HG02623 (cell line): ENCODE results near the gene JUNB.

ENCODE experiments used
- ATAC-seq: cut with Tn5 transposase; IDR thresholded peaks from one replicate; pipeline ENCODE4 v1.9.1; 2021; ENCODE audit warnings: moderate library complexity; ENCODE audit not compliant: unreplicated experiment

JUNB gene

DNA sequence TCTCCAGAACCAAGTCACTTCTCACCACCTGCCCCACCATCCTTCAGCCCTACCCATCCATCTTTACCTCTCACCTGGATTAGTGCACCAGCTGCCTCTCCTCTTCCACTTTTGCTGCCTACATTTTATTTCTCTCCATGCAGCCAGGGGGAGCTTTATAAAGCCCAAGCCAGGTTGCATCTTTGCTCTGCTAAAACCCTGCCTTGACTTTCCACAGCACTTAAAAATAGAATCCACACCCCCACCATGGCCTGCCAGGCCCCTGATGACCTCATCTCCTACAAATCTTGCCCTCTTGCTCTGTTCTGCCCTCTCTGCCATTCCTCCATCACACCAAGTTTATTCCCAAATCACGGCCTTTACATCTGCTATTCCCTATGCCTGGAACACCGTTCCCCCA, 17.7 kb upstream of the JUNB start:
- ATAC-seq, result no peak

DNA sequence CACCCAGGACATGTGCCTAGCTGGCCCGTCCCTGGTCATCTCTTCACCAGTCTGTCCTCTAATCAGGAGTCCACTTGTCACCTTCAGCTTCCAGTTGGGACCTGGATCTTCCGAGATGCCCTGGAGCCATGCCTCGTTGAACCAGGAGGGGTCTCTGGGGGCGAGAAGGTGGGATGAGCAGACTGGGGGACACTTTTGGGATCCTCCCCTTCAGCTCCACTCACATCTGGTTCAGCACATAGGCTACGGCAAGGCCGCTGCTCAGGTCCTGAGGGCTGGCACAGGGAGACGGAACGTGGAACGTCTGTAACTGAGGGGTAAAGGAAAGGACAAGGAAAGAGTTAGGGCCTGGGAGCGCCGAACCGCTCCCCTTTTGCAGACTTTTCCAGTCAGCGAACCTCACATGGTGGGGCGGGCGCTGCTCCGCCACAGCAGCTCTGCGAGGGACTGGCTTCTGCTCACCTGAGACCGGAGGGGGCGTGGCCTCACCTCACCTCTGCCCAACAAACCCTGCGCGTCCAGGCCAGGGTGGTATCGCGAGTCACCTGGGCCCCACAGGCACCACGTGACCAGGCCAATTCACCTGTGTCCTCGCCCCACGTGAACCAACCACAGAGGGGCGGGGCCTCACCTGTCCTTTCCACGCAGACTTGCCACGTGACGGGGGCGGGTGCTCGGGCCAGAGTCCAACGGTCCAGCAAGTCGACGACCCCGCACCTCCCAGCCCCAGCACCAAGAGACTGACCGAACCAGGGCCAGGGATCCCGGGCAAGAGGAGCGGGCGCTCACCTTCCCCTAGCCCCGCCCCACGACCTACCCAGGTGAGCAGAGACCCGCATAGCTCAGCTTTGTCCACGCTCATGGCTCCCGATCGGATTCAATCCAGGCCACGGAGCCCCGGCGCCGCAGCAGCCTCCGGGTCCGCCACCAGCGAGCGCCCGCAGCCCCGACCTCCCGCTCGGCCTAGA, 16.4 kb upstream of the JUNB start, which contains the start of gene HOOK2:
Gene HOOK2 (minus strand): TSS at position 965 of the 968 bp plus-strand sequence. CDS start 103 bp downstream, at position 862.
- peak; percentile 5 for ATAC-seq

DNA sequence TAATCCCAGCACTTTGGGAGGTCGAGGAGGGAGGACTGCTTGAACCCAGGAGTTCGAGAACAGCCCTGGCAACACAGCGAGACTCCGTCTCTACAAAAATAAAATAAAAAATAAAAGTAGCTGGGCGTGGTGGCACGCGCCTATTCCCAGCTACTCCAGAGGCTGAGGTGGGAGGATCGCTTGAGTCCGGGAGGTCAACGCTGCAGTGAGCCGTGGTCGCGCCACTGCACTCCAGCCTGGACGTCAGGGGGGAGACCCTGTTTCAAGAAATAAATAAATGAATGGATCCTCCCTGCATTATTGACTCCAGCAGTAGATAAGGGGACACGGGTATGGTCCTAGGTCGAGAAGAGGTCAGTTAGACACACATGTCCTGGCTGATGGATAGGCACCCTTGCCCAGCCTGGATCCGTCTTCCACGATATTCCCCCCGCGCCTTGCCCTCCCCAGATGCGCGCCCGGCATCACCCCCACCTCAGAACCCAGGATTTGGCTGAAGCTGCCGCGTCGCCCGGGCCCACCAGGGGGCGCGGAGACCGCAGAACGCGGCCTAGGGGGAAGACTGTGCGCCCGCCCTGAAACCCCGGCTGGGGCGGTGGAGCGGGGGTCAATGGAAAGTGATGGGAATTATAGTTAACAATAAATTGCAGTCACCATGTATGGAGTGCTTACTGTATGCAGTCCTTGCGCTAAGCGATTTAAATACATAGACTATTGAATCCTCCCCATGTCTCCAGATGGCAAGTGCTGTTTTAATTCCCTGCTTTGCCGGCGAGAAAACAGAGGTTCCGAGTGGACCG, 13.9 kb upstream of the JUNB start:
- no peak for ATAC-seq

DNA sequence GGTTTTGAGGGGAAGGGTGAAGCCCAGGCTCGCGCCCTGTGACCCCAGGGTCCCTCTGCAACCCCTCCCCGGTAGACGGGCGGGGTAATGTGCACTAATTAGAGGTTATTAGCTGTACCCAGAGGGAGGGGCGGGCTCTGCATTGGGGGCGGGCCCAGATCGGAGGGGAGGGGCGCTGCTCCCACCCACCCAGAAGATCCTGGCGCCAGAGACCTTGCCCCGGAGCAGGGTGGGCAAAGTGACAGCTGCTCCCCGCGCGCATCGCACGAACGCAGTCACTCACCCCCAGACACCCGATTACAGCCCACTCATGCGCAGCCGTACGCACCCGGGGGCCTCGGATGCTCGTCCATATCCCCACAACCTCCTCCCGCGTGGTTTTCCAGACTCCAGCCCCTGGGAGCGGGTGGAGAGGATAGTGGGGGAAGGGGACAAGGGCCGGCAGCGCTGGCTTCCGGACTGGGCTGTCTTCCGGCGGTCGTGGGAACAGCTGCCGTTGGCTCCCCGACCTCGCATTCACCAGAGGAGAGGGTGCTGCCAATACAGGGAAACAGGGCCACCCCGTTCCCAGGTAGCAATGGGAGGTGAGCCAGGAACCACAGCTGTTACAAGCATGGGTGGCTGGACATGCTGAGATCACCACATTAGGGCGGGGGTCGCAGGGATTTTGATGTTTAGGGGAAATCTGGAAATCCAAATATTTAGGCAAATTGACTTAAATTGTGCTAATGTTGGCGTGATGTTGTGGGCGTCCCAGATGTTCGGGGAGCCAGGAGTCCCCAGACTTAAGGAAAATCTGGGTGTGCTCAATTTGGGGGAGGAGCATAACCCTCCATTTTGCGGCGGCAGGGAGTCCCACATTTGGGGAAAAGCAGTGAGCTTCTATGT, 13.0 kb upstream of the JUNB start:
- no peak for ATAC-seq

DNA sequence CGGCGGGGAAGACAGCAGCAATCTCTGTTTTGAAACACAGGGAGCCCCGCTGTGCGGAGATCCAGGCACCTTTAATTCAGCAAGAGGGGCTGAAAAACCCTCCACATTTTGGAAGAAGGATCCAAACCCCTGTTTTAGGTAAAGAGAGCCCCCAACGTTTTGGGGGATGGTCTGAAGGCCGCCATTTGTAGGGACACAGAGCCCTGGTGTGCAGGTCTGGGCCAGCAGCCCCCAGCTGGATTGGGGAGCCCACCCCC, 12.5 kb upstream of the JUNB start:
- ATAC-seq, result no peak

DNA sequence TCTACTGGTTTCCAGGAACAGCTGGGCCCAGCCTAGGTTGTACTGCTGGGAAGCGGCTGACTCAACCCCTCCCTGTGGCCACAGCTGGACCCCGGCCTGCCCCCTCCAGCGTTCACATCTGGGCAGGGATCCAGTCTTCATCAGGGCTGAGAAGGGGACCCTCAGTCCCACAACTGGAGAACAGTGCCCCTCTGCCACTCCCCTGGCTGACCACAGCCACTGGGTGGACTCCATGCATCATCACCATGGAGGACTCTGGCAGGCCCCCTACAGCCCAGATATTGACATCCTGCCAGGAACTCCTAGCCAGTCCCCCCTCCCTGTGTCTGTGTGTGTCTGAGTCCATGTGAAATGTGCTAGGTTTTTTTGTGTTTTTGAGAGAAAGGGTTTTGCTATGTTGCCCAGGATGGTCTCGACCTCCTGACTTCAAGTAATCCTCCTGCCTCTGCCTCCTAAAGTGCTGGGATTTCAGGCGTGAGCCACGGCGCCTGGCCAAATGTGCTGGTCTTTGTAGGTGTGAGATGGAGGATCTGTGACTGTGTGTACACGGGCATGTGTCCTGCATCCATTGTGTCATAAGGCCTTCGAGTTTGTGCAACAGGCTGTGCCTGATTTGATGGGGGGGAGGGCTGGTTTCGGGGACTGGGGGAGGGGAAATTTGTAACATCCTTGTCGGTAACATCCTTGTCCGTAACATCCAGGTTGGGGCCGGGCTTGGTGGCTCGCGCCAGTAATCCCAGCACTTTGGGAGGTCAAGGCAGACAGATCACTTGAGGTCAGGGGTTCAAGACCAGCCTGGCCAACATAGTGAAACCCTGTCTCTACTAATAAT, 11.9 kb upstream of the JUNB start:
- ATAC-seq, result no peak

DNA sequence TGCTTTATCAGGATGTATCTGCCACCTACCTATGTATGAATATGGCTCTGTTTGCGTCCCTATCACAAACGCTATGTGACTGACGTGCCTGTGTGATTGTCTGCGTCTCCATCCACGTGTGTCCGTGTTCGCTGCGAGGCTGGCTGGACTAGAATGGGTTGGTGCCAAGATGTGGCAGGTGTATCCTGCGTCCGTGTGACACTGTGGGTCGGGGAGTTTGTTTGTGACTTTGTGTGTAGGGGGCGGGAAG, 9.2 kb upstream of the JUNB start:
- no peak for ATAC-seq

DNA sequence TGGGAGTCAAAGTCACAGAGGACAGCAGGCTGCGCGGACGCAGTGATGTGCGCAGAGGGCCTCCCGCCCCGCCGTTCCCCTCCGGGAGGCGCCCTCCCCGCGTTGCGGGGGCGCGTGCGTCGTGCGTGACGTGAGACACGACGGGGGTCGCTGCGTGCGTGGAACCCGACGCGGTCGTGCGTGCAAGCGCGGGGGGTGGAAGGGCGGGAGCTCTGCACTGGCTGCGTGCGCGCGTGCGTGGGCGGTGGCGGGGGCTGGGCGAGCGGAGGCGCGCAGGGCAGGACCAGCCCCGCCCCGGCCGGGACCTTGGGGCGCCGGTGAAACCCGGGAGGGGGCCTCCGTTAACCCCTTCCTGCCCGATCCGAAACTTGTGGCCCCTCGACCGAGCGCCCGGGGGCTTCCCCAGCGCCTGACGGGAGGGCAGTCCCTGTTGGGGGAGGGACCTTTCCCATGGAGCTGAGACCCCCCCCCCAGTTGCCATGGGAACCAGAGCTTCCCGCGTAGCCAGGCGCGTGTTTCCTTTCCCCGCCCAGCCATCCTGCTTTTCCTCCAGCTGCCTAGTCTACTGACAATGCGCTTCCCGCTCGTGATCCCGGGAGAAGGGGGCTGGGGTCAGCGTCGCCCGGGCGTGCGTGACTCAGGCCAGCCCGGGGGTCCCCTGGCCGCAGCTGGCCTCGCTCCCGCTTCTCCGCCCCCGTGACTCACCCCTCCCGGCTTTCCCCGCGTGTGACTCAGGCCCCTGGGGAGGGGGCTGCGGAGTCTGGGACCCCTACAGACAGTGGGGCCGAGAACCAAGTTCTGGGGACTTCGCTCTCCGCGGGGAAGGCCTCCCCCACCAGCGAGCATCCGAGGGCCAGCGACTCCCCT, 8.6 kb upstream of the JUNB start:
- peak; percentile 38 for ATAC-seq

DNA sequence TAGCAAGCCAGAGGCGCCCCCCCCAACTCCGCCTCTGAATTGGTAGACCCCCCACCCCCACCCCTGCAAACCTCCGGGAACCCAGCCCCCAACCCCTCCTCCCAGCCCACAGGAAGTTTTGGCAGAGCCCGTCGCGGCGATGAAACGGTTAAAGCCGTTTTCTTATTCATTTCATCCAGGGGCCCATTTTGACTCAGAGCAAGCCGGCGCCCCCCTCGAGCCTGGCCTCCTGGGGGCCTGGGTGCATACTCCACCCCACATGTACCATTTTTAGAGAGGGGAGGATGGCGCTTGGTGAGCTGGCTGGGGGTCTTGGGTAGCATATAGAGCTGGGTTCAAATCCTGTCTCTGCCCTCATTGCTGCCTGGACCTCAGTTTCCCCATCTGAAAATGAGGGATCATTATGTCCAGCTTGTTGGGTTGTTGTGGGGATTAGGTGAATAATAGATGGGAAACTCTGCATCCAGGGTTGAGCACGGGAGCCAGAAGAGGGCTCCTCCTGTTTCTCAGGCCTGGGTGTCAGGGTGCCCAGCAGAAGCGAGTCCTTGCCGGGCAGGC, 7.9 kb upstream of the JUNB start:
- ATAC-seq, result no peak

DNA sequence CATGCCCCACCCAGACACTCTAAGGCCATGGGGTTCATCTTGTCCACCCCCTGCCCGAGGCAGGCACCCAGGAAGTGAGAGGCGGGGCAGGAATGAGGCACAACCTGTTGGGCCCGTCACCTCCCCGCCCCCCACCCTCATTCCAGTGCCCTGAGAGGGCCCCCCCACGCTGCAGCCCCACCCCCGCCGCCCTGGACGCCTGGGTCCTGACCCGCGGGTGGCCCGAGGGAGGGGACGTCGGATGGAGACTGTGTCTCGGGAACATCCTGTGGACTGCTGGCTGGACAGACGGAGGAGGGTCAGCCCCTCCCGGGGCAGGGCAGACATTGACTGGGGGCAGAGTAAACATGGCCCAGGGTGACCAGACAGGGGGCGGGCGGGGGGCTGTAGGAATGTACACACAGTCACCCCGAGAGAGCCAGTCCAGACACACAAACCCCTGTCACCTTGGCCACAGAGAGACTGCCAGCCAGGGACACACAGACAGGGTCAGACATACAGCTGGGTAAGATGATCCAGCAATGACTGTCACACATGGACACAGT, 7.4 kb upstream of the JUNB start:
- ATAC-seq, result no peak

DNA sequence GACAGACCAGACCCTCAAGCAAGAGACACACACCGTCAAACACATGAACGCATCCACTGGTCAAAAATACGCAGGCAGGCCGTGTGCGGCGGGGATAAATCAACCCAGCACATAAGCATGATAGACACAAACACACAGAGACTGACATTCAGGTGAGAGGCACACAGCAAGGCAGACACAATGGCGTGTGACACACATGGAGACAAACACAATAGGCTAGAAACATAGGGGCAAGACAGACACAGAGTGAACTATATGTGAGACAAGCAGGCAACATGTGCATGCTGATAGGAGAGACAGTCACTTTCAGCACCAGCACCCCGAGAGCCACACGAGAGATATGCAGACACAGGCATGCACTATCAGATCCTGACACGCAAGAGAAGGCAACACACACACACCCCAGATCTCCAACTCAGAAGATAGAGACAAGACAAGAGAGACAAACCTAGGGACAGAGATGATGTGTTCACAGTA, 6.9 kb upstream of the JUNB start:
- no peak for ATAC-seq

DNA sequence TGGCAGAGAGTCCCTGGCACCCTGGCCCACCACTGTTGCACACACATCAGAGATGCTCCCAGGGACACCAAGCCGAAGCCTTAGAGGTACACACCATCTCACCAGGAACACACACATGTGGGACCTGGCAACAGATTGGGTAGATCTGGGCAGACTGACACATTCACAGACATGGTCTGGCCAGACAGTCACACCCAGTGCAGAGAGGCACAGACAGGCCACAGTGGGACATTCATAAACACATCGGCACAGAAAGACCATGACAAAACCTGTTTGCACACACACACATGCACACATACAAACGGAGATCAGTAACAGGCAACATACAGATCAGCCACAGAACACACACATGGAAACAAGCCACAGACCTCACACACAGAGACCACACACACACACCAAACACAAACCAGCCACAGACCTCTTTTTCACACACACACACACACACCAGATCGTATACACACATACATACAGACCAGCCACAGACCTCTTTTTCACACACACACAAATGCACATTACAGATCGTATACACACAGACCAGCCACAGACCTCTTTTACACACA, 6.3 kb upstream of the JUNB start:
- ATAC-seq, result no peak

DNA sequence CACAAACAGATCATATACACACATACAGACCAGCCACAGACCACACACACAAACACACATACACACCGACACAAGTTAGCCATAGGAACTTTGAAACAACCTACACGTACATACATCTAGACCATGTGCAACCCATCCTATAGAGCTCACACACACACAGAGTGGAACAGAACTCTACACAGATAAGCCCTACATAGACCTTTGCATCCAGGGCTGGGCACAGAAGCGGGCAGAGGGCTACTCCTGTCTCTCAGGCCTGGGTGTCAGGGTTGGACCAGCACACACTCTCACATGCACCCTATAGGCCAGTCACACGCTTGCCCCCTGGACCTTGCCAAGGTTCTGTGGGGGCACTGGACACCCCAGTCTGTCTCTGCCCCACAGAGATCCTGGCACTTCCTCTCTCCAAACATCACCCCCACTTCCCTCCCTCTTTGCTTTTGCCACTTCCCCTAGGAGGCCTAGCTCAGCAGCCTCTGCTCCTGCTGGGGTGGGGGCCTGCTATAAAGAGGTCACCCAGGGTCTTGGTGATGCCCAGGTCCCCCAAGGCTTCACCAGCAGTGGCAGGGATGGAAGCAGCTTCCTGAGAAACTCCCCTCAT, 5.8 kb upstream of the JUNB start:
- no peak for ATAC-seq

DNA sequence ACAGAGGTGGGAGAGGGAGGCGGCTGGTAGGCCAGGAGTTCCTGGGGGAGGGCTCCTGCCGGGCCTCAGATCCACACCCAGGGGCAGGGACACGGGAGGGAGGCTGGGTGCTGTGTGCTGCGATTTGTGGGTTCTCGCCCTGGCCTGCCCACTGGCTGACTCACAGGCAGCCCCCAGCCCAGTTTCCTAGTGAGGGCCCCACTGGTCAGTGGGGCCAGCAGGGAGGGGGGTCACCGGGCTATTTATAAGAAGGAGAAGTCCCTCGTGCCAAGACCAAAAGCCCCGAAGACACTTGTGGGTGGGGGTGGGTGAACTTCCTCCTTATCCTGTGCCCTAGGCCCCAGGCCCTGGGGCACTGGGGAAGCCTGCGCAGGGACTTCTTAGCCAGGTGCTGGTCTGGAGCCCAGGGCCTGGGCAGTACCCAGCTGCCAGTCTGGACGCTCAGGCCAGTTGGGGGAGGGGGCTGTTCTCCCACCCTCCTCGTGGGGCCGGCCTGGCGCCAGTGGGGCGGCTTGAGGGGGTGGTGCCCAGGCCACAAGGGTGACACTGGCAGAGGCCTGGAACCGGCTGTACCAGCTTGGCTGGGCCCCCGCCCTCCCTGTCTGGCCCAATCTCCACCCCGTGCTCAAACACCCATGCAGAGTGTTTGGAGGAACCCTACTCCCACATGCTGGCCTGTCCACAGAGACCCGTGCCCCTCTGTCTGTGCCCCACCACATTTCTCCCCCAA, 5.0 kb upstream of the JUNB start:
- ATAC-seq, result no peak

DNA sequence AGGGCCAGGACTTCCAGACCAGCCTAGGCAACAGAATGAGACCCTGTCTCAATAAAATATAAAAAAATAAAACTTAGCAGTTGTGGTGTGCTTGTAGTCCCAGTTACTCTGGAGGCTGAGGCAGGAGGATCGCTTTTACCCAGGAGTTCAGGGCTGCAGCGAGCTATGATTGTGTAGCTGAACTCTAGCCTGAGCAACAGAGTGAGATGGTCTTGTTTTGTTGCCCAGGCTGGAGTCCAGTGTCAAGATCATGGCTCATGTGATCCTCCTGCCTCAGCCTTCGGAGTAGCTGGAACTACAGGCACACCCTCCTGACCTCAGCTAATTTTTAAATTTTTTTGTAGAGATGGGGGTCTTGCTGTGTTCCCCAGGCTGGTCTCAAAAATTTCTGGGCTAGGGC, 4.3 kb upstream of the JUNB start:
- ATAC-seq, result no peak

DNA sequence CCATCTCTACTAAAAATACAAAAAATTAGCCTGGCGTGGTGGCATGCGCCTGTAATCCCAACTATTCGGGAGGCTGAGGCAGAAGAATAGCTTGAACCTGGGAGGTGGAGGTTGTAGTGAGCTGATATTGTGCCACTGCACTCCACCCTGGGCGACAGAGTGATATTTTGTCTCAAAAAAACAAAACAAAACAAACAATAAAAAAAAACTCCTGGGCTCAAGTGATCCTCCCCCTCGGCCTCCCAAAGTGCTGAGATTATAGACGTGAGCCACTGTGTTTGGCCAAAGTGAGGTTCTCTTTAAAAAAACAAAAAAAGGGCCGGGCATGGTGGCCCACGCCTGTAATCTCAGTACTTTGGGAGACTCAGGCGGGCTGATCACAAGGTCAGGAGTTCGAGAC, 3.8 kb upstream of the JUNB start:
- ATAC-seq, result no peak

DNA sequence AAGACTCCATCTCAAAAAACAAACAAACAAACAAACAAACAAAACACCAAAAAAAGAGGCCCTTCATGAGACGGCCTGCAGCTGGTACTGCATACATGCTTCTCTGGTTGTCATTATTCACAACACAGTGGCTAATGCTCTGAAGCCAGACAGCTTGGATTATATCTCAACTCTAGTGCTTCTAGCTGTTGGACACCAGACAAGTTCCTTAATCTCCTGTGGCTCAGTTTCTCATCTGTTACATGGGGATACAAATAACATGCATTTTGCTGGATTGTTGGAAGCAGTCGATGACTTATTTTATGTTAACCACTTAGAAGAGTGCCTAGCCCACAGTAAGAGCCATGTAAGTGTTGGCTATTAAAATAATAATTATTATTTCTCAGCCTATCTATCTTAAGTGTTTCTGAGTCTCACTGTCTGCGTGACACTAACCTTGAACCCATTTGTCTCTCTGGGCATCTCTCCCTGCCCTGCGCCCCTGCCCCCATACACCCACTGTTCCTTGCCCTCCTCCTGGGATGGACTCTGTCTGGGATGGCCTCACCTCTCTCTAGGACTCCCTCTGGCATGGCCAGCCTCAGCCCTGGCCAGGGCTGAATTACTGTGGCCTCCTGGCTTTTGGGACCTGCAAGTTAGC, 3.1 kb upstream of the JUNB start:
- ATAC-seq, result no peak
